IPS DF 4.7 (cell line): ENCODE results near the gene CCNT1.
"Not testable (repeated sequence)": the region's sequence is repeated elsewhere in the genome, so short reads cannot be mapped to it uniquely, and the experiment has no call there.

Experiments used
- DNase-seq: peaks from one replicate; pipeline ENCODE4 v3.0.0-alpha.2; 2013; ENCODE audit warnings: low spot score; ENCODE audit errors: extremely low read depth

CCNT1 gene

DNA sequence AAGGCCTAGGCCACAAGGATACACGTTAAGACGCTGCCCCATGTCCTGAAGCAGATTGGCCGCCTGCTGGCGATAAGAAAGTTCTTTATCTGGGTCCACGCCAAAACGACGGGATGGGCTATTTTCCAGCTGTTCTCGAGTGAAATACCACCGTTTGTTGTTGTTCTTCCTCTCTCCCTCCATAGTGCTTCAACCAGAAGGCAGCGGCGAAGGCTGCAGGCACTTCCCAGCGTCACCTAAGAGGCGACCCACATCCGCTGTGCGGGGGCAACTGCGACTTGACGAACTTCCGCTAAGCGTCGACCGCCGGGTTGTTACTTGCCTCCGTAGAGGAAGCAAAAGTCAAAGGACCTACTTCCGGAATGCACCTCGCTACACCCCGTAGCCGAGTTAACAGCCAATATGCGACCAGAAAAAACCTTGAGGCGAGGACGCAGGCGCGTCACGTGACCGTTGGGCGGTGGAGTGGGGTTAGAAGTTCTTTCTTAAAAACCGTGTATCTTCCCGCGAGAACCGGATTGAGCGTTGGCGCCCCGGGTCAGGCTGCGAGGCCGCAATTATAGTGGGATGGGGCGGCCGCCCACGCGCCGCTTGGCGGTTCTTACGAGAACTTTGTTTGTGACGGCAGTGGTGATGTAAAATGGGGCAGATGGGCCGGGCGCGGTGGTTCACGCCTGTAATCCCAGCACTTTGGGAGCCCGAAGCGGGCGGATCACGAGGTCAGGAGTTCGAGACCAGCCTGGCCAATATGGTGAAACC is at the start of gene CCNT1:
CCNT1 (minus strand) TSS at position 215 of the 759 bp plus-strand sequence; CDS start at position 183, 32 bp downstream.
- DNase-seq, result peak; percentile 100

DNA sequence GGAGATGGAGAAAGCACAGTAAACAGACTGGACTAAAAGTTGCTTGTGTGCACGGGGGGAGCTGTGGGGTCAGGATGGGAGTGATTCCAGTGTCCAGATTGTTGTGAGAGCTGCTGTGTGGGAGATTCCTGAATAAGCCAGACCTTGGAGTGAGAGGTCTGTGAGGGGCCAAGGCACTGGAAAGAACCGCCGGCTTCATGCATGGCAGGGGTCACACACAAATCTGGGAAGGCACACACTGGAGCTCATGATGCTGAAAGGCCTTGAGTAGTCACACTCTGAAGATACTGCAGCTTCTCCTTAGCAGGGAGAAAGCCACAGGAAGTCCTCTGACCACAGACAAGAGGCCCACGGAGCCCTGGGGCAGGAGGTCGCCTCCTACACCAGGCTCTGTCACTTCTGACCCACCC is 49.3 kb upstream of the CCNT1 start:
- no peak for DNase-seq

DNA sequence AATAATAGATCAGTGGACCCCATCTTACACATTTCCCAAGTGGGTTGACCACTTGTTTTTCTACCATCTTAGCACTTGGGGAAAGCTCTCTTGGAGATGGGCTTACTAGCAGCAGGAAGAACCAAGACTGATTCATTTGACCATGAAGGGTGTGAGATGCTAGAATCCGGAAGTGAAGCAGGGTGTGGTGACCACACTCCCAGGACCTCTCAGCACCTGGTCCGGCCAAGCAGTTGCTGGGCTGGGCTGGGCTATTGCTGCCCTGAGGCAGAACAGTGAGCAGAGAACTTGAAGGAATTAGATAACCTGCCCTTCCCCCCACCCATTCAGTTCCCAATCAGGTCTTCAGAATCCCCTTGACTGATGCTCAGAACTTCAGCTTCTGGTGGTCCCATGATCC is 48.0 kb upstream of the CCNT1 start:
- DNase-seq, result no peak

GRCh38 chr12:48758737-48759136 is 42.2 kb upstream of the CCNT1 start:
- no peak for DNase-seq

- no peak for DNase-seq
Measured at GRCh38 chr12:48758186-48758585, 41.7 kb upstream of the CCNT1 start.

DNA sequence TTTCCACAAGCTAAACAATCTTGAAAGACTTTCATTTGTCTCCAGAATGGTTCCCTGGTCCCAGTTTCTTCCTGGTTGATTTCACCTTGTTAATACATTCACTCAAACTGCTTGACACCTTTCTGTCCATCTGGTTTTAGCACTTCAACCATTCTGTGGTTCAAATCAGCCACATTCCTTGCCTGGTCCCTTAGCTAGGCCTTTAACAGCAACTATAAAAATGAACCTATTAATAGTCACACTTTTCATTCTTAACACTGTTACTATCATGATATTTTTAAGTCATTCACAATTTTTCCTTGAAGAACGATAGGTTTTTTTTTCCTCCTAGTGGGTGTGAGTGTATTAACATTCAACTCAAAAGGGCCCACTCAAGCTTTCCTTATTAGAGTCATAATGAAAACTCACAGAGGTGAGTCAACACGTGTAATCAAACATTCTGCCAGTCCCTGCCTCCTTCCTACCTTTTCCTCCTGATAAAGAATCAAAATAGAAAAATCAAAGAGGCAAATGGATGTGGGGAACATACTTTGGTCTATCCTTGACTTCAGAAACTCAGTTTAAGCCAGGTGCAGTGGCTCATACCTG is 34.4 kb upstream of the CCNT1 start:
- no peak for DNase-seq

- no peak for DNase-seq
Measured at GRCh38 chr12:48750215-48750614, 33.7 kb upstream of the CCNT1 start.

DNA sequence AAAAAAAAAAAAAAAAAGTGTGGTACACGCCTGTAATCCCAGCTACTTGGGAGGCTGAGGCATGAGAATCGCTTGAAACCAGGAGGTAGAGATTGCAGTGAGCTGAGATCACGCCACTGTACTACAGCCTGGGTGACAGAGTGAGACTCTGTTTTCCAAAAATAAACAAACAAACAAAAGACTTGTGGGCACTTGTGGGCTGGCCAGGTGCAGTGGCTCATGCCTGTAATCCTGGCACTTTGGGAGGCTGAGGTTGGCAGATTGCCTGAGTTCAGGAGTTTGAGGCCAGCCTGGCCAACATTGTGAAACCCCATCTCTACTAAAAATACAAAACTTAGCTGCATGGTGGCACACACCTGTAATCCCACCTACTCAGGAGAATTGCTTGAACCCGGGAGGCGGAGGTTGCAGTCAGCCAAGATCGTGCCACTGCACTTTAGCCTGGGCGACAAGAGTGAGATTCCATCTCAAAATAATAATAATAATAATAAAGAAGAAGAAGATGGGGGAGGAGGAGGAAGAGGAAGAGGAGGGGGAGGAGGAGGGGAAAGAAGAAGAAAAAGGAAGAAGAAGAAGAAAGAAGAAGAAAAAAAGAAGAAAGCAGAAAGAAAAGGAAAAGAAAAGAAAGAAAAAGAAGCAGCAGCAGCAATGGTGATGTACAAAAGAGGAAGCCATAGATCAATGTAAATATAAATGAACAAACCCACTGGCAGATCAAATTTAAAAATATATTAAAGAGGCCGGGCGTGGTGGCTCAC is 27.9 kb upstream of the CCNT1 start:
- no peak for DNase-seq

GRCh38 chr12:48739618-48740269 is 23.2 kb upstream of the CCNT1 start:
- DNase-seq, result no peak

GRCh38 chr12:48736456-48736855 is 19.9 kb upstream of the CCNT1 start:
- no peak for DNase-seq

DNA sequence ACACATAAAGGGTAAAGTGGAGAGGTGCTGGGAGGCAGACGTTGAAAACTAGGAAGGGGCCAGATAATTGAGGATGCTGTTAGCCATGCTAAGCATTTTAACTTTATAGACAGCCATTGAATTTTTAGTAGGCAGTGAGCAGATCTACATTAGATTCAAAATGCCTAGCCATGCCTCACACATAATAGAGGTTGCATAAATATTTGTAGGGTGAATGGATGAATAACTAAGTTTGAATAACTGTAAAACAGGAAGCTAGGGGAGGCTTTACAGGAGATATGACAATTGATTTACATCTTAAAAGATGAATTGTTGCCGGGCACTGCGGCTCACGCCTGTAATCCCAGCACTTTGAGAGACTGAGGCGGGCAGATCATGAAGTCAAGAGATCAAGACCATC is 12.3 kb upstream of the CCNT1 start:
- DNase-seq, result no peak

DNA sequence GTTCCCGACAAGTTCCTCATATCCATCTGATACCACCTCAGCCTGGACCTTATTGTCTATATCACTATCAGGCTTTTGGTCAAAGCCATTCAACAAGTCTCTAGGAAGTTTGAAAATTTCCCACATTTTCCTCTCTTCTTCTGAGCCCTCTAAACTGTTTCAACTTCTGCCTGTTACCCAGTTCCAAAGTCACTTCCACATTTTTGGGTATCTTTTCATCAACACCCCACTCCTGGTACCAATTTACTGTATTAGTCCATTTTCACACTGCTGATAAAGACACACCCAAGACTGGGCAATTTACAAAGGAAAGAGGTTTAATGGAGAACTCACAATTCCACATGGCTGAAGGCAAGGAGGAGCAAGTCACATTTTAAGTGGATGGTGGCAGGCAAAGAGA is 4.2 kb upstream of the CCNT1 start:
- DNase-seq, result not testable (repeated sequence)

DNA sequence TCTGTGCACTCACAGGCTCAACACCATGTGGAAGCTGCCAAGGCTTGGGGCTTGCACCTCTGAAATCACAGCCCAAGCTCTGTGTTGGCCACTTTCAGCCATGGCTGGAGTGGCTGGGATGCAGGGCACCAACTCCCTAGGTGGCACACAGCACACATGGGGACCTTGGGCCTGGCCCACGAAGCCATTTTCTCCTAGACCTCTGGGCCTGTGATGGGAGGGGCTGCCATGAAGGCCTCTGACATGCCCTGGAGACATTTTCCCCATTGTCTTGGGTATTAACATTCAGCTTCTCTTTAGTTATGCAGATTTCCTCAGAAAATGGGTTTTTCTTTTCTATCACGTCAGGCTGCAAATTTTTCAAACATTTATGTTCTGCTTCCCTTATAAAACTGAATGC is 3.7 kb upstream of the CCNT1 start:
- not testable (repeated sequence) for DNase-seq

- DNase-seq, result not testable (repeated sequence)
Measured at GRCh38 chr12:48719002-48719401, 2.5 kb upstream of the CCNT1 start.

GRCh38 chr12:48717252-48717695 is 767 bp upstream of the CCNT1 start:
- no peak for DNase-seq

- no peak for DNase-seq
Measured at GRCh38 chr12:48716168-48716492, 377 bp downstream of the CCNT1 start.

GRCh38 chr12:48712209-48712608 is 4.3 kb downstream of the CCNT1 start:
- no peak for DNase-seq

DNA sequence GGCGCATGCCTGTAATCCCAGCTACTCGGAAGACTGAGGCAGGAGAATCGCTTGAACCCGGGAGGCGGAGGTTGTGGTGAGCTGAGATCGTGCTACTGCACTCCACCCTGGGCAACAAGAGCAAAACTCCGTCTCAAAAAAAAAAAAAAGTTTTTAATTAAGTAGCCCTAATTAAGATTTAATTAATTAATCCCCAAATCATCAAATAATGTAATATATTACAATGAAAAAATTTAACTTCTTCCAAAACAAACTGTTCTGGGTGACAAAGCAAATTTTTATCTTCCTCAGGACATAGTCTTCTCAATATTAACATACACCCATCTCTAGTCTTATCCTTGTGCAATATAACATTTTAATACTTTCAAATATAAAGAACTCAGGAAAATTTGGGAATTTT is 17.7 kb downstream of the CCNT1 start:
- not testable (repeated sequence) for DNase-seq

- no peak for DNase-seq
Measured at GRCh38 chr12:48696626-48697025, 19.9 kb downstream of the CCNT1 start.

DNA sequence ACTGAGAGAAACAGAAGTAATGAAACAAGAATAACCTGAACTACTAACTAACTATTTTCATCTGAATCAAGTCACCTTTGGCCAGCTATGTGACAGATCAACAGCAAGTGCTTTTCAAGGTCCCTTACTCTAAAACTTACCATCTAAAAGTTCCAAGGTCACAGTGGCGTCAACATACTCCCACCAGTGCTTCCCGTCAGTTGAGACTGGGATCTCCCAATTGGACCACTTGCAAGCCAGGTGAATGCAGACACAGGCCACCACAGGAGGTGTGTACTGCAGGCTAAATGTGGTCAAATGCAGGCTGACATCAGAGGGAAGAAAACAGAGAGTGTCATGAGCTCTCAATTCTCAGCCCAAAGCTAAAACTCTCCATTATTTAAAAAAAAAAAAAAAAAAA is 20.6 kb downstream of the CCNT1 start:
- no peak for DNase-seq

GRCh38 chr12:48694038-48694437 is 22.5 kb downstream of the CCNT1 start:
- DNase-seq, result no peak

GRCh38 chr12:48693572-48693971 is 22.9 kb downstream of the CCNT1 start:
- DNase-seq, result no peak
